GM19023 (cell line): ENCODE data around the gene C6orf62.
"Not testable (repeated sequence)": the region's sequence is repeated elsewhere in the genome, so short reads cannot be mapped to it uniquely, and the experiment has no call there.

Source experiments
- ATAC-seq: cut with Tn5 transposase; IDR thresholded peaks from one replicate; pipeline ENCODE4 v1.9.1; 2021; ENCODE audit warnings: mild to moderate bottlenecking, moderate library complexity; ENCODE audit not compliant: unreplicated experiment

Gene C6orf62

GRCh38 chr6:24702720-24703282 lies 16.2 kb downstream of the C6orf62 start:
- ATAC-seq = no peak

DNA sequence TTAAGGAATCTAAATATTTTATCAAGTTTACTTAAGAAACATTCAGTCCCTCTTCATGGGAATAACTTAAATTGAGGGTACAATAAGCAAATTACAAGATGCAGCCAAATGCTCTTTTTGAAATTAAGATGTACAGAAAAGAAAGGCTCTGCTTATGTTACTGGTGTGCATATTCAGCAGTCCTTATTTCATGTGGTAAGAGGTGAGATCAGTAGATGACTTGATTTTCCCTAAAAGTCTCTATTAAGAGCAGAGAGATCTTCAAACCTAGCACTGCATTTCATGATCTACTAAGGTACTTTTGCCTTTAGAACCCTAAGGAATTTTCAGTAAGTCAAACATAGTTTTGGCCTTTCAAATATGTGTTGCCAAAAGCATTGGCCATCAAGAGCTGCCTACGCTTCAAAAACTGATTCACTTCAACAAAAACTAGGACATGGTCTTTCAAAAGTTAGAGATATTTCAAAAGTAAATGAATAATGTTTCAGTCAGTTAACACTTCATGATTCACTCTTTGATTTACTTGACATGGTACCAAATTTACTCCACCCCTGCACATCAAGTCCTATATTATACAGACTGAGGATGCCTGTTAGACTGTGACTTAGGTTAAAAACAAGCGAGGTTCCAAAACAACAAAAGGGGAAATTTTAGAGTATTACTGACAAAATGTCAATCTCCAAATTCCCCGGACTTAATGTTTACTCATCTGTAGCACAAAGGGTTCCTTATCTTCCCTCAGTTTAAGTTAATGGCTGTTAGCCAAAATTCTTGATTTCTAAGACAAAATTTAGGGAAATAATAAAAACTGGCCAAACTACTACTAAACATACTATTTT lies 19.2 kb downstream of the C6orf62 start:
- no peak for ATAC-seq

DNA sequence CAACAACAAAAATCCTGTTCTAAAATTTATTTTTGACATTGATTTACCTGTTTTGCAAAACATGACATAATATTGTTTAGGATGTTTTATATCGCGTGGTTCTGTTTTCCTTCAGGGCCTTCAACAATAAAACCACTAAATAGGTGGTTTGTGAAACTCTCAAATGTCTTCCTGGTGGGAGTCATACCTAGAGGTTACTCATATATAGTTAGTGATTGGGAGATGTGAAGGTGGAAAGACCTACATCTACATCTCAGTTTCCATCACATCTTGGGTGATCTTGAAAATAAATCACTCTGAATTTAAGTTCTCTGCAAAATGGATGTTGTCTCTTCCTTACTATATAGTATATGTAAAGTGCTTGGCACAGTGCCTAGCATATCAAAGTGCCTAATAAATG lies 22.9 kb downstream of the C6orf62 start:
- ATAC-seq = no peak

GRCh38 chr6:24695635-24696034 lies 23.3 kb downstream of the C6orf62 start:
- not testable (repeated sequence) for ATAC-seq

DNA sequence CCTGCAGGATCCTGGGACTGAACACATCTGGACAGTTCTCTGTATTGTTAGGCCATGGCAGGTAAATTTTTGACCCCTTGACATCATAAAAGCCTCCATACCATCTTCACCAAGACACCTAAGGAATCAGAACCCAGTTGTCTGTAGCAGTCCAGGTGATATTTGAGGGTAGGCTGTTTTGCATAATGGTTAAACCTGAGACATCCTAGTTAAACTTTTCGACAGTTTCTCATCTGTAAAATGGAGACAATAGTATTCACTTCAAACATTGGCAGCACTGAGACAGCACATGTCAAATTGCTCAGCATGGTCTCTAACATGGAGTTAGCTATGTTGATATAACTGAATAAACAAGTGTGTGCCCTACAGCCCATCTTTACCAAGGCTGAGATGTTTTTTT lies 24.8 kb downstream of the C6orf62 start:
- ATAC-seq = no peak

DNA sequence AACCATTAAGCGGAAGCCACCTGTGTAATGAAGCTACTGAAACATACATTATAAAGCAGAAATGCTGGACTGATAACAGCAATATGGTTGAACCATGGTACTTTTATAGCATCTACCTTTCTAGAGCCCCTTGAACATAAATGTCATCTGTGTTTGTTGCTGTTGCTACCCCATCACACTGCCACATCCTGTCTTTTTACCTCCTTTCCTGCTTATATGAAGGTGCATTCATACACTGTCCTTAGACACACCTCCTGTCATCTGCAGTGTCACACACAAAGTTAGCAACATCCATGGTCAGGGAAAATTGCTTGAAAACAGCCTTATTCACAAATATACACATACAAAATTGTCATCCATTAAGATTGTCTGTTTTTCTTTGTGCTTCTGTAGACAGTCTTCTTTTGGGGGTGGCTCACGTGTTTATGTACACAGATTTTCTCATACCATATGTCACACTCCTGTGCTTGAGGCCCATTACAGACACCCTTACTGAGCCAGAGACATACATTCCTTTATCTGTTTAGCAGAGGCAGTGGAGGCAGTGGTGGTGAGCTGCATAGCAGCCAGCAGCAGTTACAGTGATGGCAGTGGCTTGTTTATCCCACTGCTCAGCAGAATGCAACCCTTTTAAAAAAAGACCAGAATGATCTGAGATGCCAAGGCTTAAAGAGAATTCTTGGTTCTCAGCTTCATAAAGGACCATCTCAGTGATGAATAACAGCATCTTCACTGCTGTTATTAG lies 25.9 kb downstream of the C6orf62 start:
- ATAC-seq = no peak

DNA sequence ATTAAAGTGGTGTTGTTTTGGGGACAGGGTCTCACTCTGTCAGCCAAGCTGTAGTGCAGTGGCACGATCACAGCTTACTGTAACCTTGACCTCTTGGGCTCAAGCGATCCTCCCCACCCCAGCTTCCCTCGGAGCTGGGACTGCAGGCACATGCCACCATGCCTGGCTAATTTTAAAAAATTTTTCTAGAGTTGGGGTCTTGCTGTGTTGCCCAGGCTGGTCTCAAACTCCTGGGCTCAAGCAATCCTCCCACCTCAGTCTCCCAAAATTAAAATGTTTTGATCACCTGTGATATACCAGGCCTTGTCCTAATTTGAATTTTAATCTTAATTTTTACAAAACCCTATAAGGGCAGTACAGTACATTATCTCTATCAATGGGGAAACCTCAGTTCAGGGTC lies 26.5 kb downstream of the C6orf62 start:
- no peak for ATAC-seq

- no peak for ATAC-seq
Observed at GRCh38 chr6:24692003-24692402, 27.0 kb downstream of the C6orf62 start.

DNA sequence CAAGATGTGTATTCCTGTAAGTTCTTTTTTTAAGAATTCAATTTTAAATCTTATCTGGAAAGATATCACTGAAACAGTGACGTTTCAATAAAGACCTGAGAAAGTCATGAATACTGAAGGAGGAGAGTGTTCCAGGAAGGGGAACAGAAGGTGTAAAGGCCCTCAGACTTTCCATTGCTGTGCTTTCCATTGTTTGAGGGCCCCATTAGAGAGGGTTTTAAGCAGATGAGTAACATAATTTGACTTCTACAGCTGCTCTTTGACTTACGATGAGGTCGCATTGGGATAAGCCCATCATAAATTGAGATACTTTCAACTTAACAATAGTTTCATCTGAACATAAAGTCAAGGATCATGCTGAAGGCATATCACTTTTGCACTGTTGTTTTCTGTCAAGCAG lies 27.4 kb downstream of the C6orf62 start:
- ATAC-seq = no peak

DNA sequence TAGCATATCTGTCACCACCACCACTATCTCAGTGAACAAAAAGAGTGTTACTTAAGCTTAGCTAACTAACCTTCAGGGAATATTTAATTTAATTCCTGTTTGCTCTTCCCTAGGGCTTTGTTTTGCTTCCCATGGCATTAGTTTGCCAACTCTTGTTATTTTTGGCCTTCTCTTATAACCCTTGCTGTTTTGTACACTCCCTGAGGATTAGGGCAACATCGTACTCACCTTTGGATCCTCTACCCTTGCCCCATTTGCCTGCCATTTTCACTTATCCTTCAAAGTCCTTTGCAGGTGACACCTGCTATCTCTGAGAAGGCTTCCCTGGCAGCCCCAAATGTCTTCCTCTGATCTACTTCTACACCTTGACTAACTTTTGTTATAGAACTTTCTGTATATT lies 28.4 kb downstream of the C6orf62 start:
- ATAC-seq = no peak

GRCh38 chr6:24689964-24690363 lies 29.0 kb downstream of the C6orf62 start:
- ATAC-seq = no peak

- ATAC-seq = no peak
Observed at GRCh38 chr6:24686946-24687345, 32.0 kb downstream of the C6orf62 start.

- ATAC-seq = no peak
Observed at GRCh38 chr6:24686408-24686807, 32.5 kb downstream of the C6orf62 start.

DNA sequence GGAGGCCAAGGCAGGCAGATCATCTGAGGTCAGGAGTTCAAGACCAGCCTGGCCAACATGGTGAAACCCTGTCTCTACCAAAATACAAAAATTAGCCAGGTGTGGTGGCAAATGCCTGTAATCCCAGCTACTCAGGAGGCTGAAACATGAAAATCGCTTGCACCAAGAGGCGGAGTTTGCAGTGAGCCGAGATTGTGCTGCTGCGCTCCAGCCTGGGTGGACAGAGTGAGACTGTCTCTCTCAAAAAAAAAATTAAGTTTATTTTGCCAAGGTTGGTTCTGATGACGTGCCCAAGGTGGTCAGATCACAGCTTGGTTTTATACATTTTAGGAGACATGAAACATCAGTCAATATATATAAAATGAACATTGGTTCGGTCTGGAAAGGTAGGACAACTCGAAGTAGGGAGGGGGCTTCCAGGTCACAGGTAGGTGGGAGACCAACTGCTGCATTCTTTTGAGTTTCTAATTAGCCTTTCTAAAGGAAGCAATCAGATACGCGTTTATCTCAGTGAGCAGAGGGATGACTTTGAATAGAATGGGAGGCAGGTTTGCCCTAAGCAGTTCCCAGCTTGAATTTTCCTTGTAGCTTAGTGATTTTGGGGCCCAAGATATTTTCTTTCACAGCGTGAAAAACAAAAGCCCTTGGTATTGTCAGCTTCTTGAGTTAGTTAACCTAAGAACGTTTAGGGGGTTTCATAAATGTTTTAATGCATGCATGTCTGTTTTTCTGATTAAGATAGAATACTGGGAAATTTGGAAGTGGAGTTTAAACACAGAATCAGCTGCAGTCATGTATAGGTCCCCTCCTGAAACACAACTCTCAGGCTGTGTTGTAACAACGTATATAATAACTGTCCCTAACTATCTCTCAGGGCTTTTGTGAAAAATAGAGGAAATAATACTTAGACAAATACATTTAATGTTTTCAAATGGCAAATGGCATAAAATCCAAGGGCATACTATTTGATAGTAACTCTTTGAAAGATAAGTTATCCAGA lies 35.4 kb downstream of the C6orf62 start:
- no peak for ATAC-seq

- no peak for ATAC-seq
Observed at GRCh38 chr6:24680582-24680981, 38.4 kb downstream of the C6orf62 start.

- ATAC-seq = not testable (repeated sequence)
Observed at GRCh38 chr6:24678792-24679352, 40.1 kb downstream of the C6orf62 start.

- no peak for ATAC-seq
Observed at GRCh38 chr6:24673625-24674024, 45.3 kb downstream of the C6orf62 start.

DNA sequence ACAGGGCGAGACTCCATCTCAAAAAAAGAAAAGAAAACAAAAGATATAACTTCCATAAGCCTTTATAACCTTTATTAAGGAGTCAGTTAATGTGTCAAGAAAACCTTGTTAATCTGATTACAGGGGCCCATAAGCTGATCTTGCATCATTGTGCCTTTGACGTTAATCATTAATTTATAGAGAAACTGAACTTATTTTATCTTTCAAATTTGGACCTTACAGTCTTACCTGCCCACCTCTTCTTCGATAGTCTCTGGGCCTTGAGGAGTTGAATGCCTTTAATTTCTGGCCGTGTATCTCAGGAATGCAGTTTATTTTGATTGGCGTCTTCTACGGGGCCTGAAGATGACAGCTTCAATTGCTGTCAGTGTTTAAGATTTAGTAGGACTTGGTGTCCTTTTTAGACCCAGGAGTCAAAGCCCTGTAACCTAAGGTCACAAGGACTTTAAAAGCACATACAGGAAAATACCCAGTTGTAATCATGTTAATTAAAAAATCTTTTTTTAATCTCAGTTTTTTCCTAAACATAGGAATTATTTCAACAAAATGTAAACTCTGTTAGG lies 46.3 kb downstream of the C6orf62 start:
- ATAC-seq = no peak

DNA sequence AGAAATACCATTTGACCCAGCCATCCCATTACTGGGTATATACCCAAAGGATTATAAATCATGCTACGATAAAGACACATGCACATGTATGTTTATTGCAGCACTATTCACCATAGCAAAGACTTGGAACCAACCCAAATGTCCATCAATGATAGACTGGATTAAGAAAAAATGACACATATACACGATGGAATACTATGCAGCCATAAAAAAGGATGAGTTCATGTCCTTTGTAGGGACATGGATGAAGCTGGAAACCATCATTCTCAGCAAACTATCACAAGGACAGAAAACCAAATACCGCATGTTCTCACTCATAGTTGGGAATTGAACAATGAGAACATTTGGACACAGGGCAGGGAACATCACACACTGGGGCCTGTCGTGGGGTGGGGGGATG lies 47.9 kb downstream of the C6orf62 start:
- ATAC-seq = not testable (repeated sequence)

GRCh38 chr6:24670492-24670891 lies 48.5 kb downstream of the C6orf62 start:
- ATAC-seq = not testable (repeated sequence)
